Nephron (organoid): Measurements from ENCODE around the gene PVALEF.

ENCODE experiments used
- H3K27ac Mint-ChIP-seq, 3 experiments: 2 replicates each; pipeline ENCODE4 v1.8.0; 2020; ENCODE audit warnings: mixed read lengths in 3 of 3, mild to moderate bottlenecking in 2 of 3, moderate library complexity in 1 of 3
- H3K27me3 Mint-ChIP-seq: 2 replicates; pipeline ENCODE4 v1.8.0; 2021; ENCODE audit warnings: low read depth, mild to moderate bottlenecking, moderate library complexity, mixed read lengths
- H3K36me3 Mint-ChIP-seq: 2 replicates; pipeline ENCODE4 v1.8.0; 2020; ENCODE audit warnings: low read depth, mixed read lengths
- H3K4me1 Mint-ChIP-seq: 2 replicates; pipeline ENCODE4 v1.8.0; 2020; ENCODE audit warnings: mixed read lengths
- H3K4me3 Mint-ChIP-seq, 3 experiments: 2 replicates each; pipeline ENCODE4 v1.8.0; 2020; ENCODE audit warnings: mild to moderate bottlenecking in 3 of 3, mixed read lengths in 3 of 3, moderate library complexity in 2 of 3
- H3K9me3 Mint-ChIP-seq: 2 replicates; pipeline ENCODE4 v1.8.0; 2020; ENCODE audit warnings: mixed read lengths
- CTCF ChIP-seq, 3 experiments: fragments of 200-600 bp; sonication (generic); IDR thresholded peaks; one replicate each; pipeline ENCODE4 v1.5.0; 2021; ENCODE audit warnings: antibody characterized with exemption in 3 of 3; ENCODE audit not compliant: unreplicated experiment in 3 of 3

PVALEF gene

GRCh38 chr17:81127526-81128177, 37.7 kb upstream of the PVALEF start:
- Mint-ChIP-seq H3K4me3 (no peak overlapping the region), H3K4me1 (no peaks in the 10 kb centered on the region), H3K27me3 (no peaks in the 10 kb centered on the region), H3K27ac (no peak overlapping the region), H3K36me3 (no peaks in the 10 kb centered on the region), H3K9me3 (no peaks in the 10 kb centered on the region)
- no peak for TF ChIP-seq CTCF (IDR thresholded peaks at IDR 0.05; ENCODE audit: unreplicated experiment in 3 of 3)

- TF ChIP-seq CTCF (IDR thresholded peaks at IDR 0.05; ENCODE audit: unreplicated experiment in 3 of 3): no peak
- Mint-ChIP-seq H3K27ac (no peak overlapping the region), H3K4me1 (no peaks in the 10 kb centered on the region), H3K27me3 (no peaks in the 10 kb centered on the region), H3K9me3 (no peaks in the 10 kb centered on the region), H3K4me3 (no peak overlapping the region), H3K36me3 (no peaks in the 10 kb centered on the region)
These were observed 37.0 kb upstream of the PVALEF start for GRCh38 chr17:81128338-81128737.

GRCh38 chr17:81128774-81129173, 36.5 kb upstream of the PVALEF start:
- H3K9me3 Mint-ChIP-seq: no peaks in the 10 kb centered on the region
- H3K36me3 Mint-ChIP-seq: no peaks in the 10 kb centered on the region
- H3K27ac Mint-ChIP-seq: no peak overlapping the region
- H3K27me3 Mint-ChIP-seq: no peaks in the 10 kb centered on the region
- no peaks in the 10 kb centered on the region for H3K4me1 Mint-ChIP-seq
- no peak for TF ChIP-seq CTCF (IDR thresholded peaks at IDR 0.05; ENCODE audit: unreplicated experiment in 3 of 3)
- no peak overlapping the region for H3K4me3 Mint-ChIP-seq

GRCh38 chr17:81129289-81129688, 36.0 kb upstream of the PVALEF start:
- no peak for TF ChIP-seq CTCF (IDR thresholded peaks at IDR 0.05; ENCODE audit: unreplicated experiment in 3 of 3)
- H3K4me3 Mint-ChIP-seq: no peak overlapping the region
- H3K27ac Mint-ChIP-seq: no peak overlapping the region
- H3K9me3 Mint-ChIP-seq: no peaks in the 10 kb centered on the region
- no peaks in the 10 kb centered on the region for H3K4me1 Mint-ChIP-seq
- no peaks in the 10 kb centered on the region for H3K27me3 Mint-ChIP-seq
- no peaks in the 10 kb centered on the region for H3K36me3 Mint-ChIP-seq

GRCh38 chr17:81129711-81130367, 35.5 kb upstream of the PVALEF start:
- Mint-ChIP-seq H3K27ac (no peak overlapping the region), H3K4me1 (no peaks in the 10 kb centered on the region), H3K9me3 (no peaks in the 10 kb centered on the region), H3K36me3 (no peaks in the 10 kb centered on the region), H3K27me3 (no peaks in the 10 kb centered on the region), H3K4me3 (no peak overlapping the region)
- no peak for TF ChIP-seq CTCF (IDR thresholded peaks at IDR 0.05; ENCODE audit: unreplicated experiment in 3 of 3)
